H7 (cell line): ENCODE data around the gene ACTR2. TPM values are rescaled to one million over a fixed set of nuclear protein-coding genes. Genes with fewer than 3 reads are reported as not detected.
A peak's percentile ranks its signal among the peaks of the same experiment; 100 is the strongest.
"Not testable (repeated sequence)": the region's sequence is repeated elsewhere in the genome, so short reads cannot be mapped to it uniquely, and the experiment has no call there.

Experiments used
- DNase-seq: peaks from one replicate; pipeline ENCODE4 v3.0.0; 2012
- H3K27me3 ChIP-seq: 2 replicates; pipeline ENCODE4 v1.6.0; 2011; ENCODE audit warnings: mild to moderate bottlenecking, low read length; ENCODE audit not compliant: control insufficient read depth, insufficient read depth
- H3K36me3 ChIP-seq: replicated peaks from 2 replicates; pipeline ENCODE4 v1.5.1; 2011; ENCODE audit warnings: low read length; ENCODE audit not compliant: control insufficient read depth, insufficient read depth
- H3K4me3 ChIP-seq: 2 replicates; pipeline ENCODE4 v1.5.1; 2011; ENCODE audit warnings: low read depth, mild to moderate bottlenecking, control low read depth, low read length, moderate library complexity; ENCODE audit not compliant: insufficient read depth
- total RNA-seq: library from RNA; depleted of rRNA; stranded (reverse); fragments of >200 nt; shearing (Covaris generic); gene quantifications from 2 replicates; pipeline ENCODE4 v1.2.3, GENCODE V29; 2014

The ACTR2 gene
- total RNA-seq, 1 experiment from 2014 or later: 42.1 TPM

DNA sequence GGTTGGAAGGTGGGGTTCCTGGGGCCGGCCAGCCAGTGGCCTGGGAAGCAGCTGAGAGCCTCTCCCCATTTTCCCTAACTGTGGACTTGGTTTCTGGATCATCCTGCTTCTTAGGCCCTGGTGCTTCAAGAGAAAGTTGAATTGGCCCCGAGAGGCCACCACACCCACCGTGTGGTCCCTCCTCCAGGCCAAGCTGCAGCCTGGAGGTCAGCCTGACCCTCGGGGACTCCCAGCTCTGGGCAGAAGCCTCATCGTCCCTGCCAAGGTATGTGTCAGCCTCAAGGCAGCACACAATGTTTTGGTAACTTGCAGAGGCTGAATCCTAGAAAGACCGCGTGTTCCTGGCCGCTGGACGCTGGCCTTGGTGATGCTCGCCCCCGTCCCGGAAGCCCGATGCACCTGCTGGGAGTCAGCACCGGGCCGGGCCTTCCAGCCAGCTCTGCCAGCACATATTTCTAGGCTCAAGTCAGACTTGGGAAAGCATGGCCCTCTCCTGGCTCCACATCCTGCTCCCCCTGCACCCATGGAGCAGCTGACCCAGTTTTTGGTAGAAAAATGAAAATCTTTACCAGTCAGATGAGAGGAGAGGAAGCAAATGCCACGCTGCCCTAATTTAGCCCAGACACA is 72.6 kb downstream of the ACTR2 start:
- peak; percentile 60 for DNase-seq
- H3K36me3 ChIP-seq: no peaks in the 10 kb centered on the region
- no peaks in the 10 kb centered on the region for H3K27me3 ChIP-seq
- no peak overlapping the region for H3K4me3 ChIP-seq

DNA sequence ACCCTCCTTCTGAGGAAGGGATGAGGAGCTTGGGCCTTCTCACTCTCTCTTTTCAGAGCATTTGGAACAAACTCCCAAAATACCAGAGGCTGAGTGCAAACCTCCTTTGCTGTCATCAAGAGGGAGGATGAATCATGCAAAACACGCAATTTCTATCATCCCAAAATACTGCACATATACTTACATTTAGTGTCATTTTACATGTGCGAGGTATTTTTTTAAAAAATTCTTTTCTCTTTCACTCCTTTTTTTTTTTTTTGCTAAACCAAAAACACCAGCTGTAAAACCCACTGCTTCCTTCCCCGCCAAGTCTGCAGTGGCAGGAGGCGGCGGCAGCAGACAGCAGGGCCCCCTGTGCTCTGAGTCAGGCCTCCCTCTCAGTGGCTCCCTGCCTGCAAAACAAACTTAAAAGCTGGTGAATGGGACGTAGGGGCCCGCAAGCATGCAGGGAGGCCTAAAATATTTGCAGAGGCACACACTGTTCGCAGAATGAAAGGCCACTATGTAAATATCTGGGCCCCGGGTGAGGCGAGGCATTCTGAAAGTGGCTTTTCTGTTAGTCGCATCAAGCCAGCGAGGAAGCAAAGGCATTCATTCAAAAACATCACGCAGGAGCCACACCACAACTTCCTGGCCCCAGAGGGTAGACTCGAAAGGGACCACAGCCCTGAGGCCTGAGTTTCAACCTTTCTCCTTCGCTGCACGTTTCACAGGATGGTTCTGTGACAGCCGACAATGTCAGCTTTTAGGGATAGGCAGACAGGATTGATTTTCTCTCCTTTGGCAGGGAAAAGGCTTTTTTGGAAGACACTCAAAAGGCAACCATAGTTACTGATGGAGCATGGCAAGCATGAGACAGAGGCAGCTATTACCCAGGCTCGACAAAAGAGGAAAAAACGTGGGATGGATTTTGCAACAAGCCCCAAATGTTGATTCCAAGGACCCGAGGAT is 73.4 kb downstream of the ACTR2 start:
- H3K36me3 ChIP-seq: no peaks in the 10 kb centered on the region
- peak; percentile 84 for DNase-seq
- no peaks in the 10 kb centered on the region for H3K27me3 ChIP-seq
- H3K4me3 ChIP-seq: no peak overlapping the region

- Histone ChIP-seq H3K36me3 (no peaks in the 10 kb centered on the region; the same call in 1 of the 2 replicates), H3K27me3 (no peaks in the 10 kb centered on the region), H3K4me3 (no peak overlapping the region)
- DNase-seq: no peak
These were observed 78.3 kb downstream of the ACTR2 start for GRCh38 chr2:65305934-65306333.

- no peak for DNase-seq
- H3K36me3 ChIP-seq: peaks cover 2% of the 10 kb centered on the region
These were observed 82.1 kb downstream of the ACTR2 start for GRCh38 chr2:65309699-65310098.

DNA sequence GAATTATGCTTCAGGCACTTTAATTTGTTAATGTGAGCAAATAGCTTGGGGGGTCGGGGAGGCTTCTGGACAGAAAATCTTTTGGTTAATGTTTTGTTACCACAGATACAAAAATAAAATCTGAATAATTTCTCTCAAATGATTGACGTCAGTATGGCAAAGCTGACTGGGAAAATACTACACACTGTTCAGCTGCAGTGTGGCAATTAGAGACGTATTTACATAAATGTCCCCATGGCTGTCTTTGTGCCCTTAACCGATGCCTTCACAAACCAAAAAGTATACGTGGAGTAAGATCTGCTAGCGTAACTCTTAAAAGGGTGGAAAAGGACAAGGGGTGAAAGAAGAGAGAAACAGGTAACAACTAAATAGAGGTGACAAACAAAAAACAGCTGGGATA is 83.4 kb downstream of the ACTR2 start:
- H3K36me3 ChIP-seq: peaks cover 2% of the 10 kb centered on the region
- H3K27me3 ChIP-seq: no peaks in the 10 kb centered on the region
- H3K4me3 ChIP-seq: no peak overlapping the region
- no peak for DNase-seq

More at GRCh38 chr2:65309699-65310098, 82.1 kb downstream of the ACTR2 start:
- H3K27me3 ChIP-seq: no peaks in the 10 kb centered on the region
- H3K4me3 ChIP-seq: no peak overlapping the region

DNA sequence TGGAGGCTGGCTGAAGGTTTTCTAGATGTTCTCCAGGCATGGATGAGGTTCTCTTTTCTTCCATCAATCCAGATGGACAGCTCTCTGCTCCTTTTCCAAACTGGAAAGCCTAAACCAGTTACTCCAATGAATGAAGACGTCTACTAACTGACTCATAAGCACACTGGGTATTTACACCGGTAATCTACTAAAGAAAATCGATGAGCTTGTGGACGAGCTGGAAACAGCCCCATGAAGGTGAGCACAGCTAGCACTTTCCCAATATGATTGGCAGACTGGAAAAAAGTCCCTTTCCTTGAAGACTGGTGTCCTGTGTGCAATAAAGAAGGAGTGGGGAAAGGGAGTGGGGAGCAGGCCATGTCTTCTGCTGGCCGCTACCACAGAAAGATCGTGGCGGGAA is 84.0 kb downstream of the ACTR2 start:
- Histone ChIP-seq H3K36me3 (peaks cover 5% of the 10 kb centered on the region), H3K27me3 (no peaks in the 10 kb centered on the region), H3K4me3 (no peak overlapping the region)
- DNase-seq: no peak

DNA sequence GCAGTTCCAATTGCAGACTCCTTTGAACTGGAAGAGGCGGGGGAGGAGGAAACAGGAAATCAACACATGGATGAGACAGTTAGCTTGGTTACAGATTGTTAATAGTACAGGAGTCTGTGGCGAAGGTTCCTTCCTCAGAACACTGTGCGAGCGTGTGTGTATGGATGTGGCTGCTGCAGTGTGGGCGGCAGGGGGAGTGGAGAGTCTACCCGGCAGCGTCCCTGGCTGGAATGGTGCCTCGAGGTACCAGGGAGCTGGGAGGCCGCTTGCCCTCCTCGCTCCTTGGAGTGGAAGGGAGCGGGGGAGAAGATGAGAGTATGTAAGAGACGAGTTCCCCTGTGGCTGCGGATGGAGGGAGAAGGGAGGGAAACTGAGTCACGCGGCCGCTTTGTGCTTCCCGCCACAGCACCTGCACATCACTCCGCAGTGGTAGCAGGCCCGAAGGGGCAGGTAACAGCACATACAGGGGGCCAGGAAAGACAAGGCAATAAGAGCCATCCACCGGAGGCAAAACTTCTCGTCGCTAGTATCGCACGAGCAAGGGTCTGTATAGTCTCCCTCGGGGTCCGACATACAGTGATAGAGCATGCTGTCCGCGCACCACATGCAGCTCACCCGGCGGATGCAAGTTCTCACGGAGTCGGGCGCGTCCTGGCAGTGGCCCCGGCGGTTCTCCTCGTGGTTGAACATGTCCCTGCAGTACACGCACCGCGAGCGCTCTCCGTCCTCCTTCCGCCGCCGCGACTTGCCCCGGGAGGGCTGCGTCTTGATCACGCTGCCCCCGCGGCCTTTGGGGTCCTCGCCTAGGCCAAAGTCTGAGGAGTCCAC is 85.7 kb downstream of the ACTR2 start:
- peaks cover 5% of the 10 kb centered on the region for H3K36me3 ChIP-seq
- no peak for DNase-seq
- H3K4me3 ChIP-seq: no peak overlapping the region
- H3K27me3 ChIP-seq: no peaks in the 10 kb centered on the region

DNA sequence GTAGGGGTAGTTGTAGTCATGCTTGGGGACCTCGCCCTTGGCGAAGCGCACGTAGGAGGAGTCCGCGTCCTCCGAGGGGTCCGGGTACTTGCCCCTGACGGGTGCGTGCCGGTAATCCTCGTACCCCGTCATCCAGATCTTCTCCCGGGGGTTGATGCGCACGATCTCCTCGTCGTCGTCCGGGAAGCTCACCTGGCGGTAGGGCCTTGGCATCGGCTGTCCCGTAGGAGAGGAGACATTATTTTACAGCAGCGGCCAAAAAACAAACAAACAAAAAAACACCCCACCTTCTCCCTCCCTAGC is 86.3 kb downstream of the ACTR2 start:
- DNase-seq: no peak
- Histone ChIP-seq H3K36me3 (peaks cover 5% of the 10 kb centered on the region), H3K4me3 (no peak overlapping the region), H3K27me3 (no peaks in the 10 kb centered on the region)

GRCh38 chr2:65314801-65315441 is 87.3 kb downstream of the ACTR2 start:
- no peaks in the 10 kb centered on the region for H3K27me3 ChIP-seq
- no peak for DNase-seq
- H3K4me3 ChIP-seq: no peak overlapping the region
- peaks cover 5% of the 10 kb centered on the region for H3K36me3 ChIP-seq

DNA sequence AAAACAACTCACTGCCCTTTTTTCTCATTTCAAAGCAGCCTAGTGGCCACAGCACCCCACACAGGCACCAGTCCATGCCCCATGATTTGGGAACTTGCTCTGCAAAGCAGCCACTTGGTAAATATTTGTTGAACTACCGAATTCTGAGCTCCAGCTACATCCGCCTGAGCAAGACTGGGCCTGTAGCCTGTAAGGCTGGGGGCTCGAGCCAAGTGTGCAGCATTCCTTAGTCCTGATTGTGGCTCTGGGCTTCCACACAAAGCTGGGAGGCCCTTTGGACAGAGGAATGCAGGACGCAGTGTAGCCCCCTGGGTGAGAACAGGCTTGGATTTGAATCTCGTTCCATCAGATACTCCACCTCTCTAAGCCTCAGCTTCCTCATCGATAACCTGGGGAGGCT is 88.4 kb downstream of the ACTR2 start:
- Histone ChIP-seq H3K27me3 (no peaks in the 10 kb centered on the region), H3K36me3 (peaks cover 5% of the 10 kb centered on the region), H3K4me3 (no peak overlapping the region)
- DNase-seq: no peak

GRCh38 chr2:65317351-65317750 is 89.7 kb downstream of the ACTR2 start:
- not testable (repeated sequence) for DNase-seq

DNA sequence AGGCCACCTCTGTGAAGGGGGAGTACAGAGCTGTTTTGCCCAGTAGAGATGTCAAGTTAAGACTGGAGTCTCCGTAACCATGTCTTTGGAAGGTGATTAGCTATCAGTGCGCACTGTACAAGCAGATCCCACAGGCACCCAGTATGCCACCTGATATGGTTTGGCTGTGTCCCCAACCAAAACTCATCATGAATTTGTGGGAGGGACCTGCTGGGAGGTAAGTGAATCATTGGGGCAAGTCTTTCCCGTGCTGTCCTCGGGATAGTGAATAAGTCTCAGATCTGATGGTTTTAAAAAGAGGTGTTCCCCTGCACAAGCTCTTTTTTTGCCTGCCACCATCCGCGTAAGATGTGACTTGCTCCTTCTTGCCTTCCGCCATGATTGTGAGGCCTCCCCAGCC is 90.2 kb downstream of the ACTR2 start:
- DNase-seq: no peak

More at GRCh38 chr2:65317351-65317750, 89.7 kb downstream of the ACTR2 start:
- H3K36me3 ChIP-seq, H3K27me3 ChIP-seq, H3K4me3 ChIP-seq: not testable (repeated sequence)

GRCh38 chr2:65319072-65319673 is 91.5 kb downstream of the ACTR2 start:
- Histone ChIP-seq H3K4me3 (no peak overlapping the region), H3K36me3 (peaks cover 4% of the 10 kb centered on the region), H3K27me3 (no peaks in the 10 kb centered on the region)
- no peak for DNase-seq

More for the DNA sequence above, 90.2 kb downstream of the ACTR2 start:
- Histone ChIP-seq H3K27me3 (no peaks in the 10 kb centered on the region), H3K36me3 (peaks cover 4% of the 10 kb centered on the region), H3K4me3 (no peak overlapping the region)

DNA sequence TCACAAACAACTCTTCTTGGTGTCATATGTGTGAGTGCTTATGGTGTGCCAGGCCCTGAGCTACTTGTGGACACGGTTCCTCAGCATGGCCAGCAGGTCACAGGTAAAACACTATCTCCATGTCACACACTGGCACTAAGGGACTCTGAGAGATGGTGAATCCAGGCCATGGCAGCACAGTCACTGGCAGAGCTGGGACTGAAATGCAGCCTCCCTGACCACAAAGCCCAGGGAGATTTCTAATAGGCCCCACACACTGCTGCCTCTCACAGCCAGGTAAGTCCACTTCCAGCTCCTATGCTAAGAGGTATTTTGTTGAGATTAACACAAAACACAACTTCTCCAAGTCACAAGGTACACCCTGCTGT is 92.0 kb downstream of the ACTR2 start:
- Histone ChIP-seq H3K36me3 (peaks cover 4% of the 10 kb centered on the region), H3K27me3 (no peaks in the 10 kb centered on the region), H3K4me3 (no peak overlapping the region)
- DNase-seq: no peak
